ENCODE results near the gene PIAS4. TPM values are rescaled to one million over a fixed set of nuclear protein-coding genes. Genes with fewer than 3 reads are reported as not detected.
"Not testable (repeated sequence)": the region's sequence is repeated elsewhere in the genome, so short reads cannot be mapped to it uniquely, and the experiment has no call there.

PIAS4 gene
- total RNA-seq, 1 experiment from 2014 or later = 29.3 TPM

DNA sequence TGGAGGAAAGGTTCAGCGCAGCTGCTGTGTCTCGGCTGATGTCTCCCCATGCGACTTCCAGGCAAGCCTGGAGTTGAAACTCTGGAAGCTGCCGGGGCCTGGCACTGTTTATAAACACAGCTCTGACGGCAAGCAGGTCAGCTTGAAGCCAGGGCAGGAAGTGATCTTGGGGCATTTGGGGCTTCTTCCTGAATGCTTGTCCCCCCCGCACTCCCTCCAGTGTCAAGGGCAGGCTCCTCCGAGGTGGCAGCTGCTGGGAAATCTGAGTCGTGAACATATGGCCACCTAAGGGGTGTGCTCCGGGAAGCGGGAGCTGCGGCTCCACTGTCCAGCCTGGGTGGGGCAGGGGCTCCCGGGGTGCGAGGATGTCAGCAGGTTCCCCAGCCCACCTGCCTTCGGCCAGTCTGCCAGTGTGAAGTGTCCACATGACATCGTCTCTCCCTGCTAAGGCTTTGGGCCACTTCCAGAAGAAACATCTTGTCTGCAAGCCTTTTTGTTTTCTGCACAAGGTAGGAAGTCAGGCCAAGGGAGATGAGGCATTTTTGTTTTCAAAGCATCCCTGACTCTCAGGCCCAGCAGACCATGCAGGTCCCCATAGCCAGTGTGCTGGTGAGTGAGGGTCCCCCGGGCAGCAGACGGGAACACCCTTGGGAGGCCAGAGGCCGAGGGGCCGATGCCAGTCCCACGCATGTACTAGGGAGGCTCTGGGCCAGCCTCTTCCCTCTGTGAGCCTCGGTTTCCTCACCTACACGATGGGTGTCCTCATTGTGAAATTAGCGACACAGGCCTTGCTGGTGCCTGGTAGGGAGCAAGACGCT is 2.7 kb downstream of the PIAS4 start:
- intact Hi-C loops (cut with micrococcal nuclease; ENCODE audit: unreplicated experiment) = no loop called here
- CTCF ChIA-PET = interaction anchor here (0.8 kb wide), 1 partner anchor 261 kb away, joined by 3 read pairs; no protein-coding TSS in a partner anchor
- Mint-ChIP-seq H3K4me3 (ENCODE audit: low read depth, unreplicated experiment) (no peak overlapping the region), H3K27me3 (ENCODE audit: unreplicated experiment) (no peaks in the 10 kb centered on the region), H3K36me3 (ENCODE audit: insufficient read depth, unreplicated experiment) (peaks cover 46% of the 10 kb centered on the region), H3K9me3 (ENCODE audit: low read depth, unreplicated experiment) (no peaks in the 10 kb centered on the region), H3K27ac (ENCODE audit: unreplicated experiment) (no peak overlapping the region), H3K4me1 (ENCODE audit: low read depth, unreplicated experiment) (no peaks in the 10 kb centered on the region)
- TF ChIP-seq, protein P1, sequence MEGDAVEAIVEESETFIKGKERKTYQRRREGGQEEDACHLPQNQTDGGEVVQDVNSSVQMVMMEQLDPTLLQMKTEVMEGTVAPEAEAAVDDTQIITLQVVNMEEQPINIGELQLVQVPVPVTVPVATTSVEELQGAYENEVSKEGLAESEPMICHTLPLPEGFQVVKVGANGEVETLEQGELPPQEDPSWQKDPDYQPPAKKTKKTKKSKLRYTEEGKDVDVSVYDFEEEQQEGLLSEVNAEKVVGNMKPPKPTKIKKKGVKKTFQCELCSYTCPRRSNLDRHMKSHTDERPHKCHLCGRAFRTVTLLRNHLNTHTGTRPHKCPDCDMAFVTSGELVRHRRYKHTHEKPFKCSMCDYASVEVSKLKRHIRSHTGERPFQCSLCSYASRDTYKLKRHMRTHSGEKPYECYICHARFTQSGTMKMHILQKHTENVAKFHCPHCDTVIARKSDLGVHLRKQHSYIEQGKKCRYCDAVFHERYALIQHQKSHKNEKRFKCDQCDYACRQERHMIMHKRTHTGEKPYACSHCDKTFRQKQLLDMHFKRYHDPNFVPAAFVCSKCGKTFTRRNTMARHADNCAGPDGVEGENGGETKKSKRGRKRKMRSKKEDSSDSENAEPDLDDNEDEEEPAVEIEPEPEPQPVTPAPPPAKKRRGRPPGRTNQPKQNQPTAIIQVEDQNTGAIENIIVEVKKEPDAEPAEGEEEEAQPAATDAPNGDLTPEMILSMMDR (IDR thresholded peaks at IDR 0.05; ENCODE audit: unreplicated experiment) = no peak
- no peak for DNase-seq
- BruUV-seq (replicated peaks) = no TSS peak

DNA sequence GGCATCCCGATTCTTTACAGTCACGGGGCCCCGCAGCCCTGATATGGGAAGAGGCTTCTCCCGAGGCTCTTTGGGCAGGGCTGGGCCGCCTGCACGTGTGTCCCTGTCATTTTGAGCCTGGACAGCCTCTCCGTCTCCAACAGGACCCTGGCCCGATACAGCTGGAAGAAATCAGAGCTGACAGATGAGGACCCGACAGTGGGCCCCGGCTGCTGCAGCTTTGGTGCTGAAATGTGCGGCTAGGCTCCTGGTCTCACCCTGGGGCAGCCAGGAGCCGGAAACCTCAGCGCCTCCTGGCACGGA is 3.2 kb downstream of the PIAS4 start:
- intact Hi-C loops (cut with micrococcal nuclease; ENCODE audit: unreplicated experiment) = no loop called here
- CTCF ChIA-PET = no interaction called here
- no peak overlapping the region for H3K27ac Mint-ChIP-seq (ENCODE audit: unreplicated experiment)
- H3K27me3 Mint-ChIP-seq (ENCODE audit: unreplicated experiment) = no peaks in the 10 kb centered on the region
- TF ChIP-seq, protein P1 (IDR thresholded peaks at IDR 0.05; ENCODE audit: unreplicated experiment) = no peak
- peaks cover 46% of the 10 kb centered on the region for H3K36me3 Mint-ChIP-seq (ENCODE audit: insufficient read depth, unreplicated experiment)
- no TSS peak for BruUV-seq (replicated peaks)
- no peak for DNase-seq
- H3K9me3 Mint-ChIP-seq (ENCODE audit: low read depth, unreplicated experiment) = no peaks in the 10 kb centered on the region
- no peak overlapping the region for H3K4me3 Mint-ChIP-seq (ENCODE audit: low read depth, unreplicated experiment)
- H3K4me1 Mint-ChIP-seq (ENCODE audit: low read depth, unreplicated experiment) = no peaks in the 10 kb centered on the region

DNA sequence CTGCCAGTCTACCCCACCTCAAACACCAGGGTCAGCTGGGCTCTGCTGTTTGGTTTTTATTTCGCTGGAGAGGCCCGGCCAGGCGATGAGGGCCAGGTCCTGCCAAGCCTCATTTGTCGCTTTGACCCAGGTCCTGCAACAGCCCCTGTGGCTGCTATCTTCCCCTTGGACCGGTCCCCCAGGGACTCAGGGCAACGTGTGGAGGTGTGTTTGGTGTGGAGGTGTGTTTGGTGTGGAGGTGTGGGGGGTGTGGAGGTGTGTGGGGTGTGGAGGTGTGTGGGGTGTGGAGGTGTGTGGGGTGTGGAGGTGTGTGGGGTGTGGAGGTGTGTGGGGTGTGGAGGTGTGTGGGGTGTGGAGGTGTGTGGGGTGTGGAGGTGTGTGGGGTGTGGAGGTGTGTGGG is 3.9 kb downstream of the PIAS4 start:
- H3K9me3 Mint-ChIP-seq (ENCODE audit: low read depth, unreplicated experiment); DNase-seq; H3K4me1 Mint-ChIP-seq (ENCODE audit: low read depth, unreplicated experiment); intact Hi-C loops (cut with micrococcal nuclease; ENCODE audit: unreplicated experiment); H3K27me3 Mint-ChIP-seq (ENCODE audit: unreplicated experiment); H3K27ac Mint-ChIP-seq (ENCODE audit: unreplicated experiment); BruUV-seq (replicated peaks); H3K4me3 Mint-ChIP-seq (ENCODE audit: low read depth, unreplicated experiment); CTCF ChIA-PET: not testable (repeated sequence)
- H3K36me3 Mint-ChIP-seq (ENCODE audit: insufficient read depth, unreplicated experiment) = peaks cover 44% of the 10 kb centered on the region

DNA sequence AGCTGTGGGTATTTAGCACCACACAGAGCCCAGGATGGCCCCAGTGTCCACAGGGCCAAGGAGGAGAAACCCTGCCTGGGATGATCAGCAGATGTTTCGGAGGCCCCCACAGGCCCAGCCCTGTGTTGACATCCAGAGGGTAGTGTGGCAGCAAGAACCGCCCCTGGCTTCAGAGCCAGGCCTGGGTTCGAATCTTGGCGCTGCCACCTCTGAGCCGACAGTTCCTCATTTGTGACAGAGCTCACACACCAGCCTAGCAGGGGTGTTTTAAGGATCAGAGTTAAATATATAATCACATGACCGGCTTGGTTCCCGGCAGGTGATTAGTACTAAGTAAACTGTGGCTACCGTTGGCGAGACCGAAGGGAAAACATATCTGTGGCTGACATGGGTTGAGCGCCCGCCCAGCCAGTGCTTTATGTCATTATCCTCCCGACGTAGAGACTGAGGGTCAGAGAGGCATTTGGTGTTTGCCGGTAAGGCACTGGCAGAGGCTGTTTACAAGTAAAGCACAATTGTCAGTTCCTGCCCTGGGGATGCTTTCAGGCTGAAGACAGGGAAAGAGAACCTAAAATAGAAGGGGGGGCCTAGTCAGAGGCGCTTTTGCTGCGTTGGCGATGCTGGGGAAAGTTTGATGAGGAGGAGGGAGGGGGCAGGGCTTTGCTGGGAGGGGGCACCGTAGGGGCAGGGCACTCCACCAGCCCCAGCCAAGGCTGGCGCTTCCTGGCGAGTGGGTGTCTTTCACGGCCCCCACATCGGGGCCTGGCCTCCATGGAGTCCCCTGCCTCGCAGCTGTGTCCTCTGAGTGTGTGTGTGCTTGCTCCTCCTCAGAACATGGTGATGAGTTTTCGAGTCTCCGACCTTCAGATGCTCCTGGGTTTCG is 4.8 kb downstream of the PIAS4 start:
- TF ChIP-seq, protein P1 (IDR thresholded peaks at IDR 0.05; ENCODE audit: unreplicated experiment) = no peak
- H3K9me3 Mint-ChIP-seq (ENCODE audit: low read depth, unreplicated experiment) = no peaks in the 10 kb centered on the region
- no peak for DNase-seq
- CTCF ChIA-PET = interaction anchor here (0.8 kb wide), 1 partner anchor 29 kb away, joined by 3 read pairs; no protein-coding TSS in a partner anchor
- H3K4me3 Mint-ChIP-seq (ENCODE audit: low read depth, unreplicated experiment) = no peak overlapping the region
- peaks cover 44% of the 10 kb centered on the region for H3K36me3 Mint-ChIP-seq (ENCODE audit: insufficient read depth, unreplicated experiment)
- intact Hi-C loops (cut with micrococcal nuclease; ENCODE audit: unreplicated experiment) = no loop called here
- H3K4me1 Mint-ChIP-seq (ENCODE audit: low read depth, unreplicated experiment) = no peaks in the 10 kb centered on the region
- H3K27ac Mint-ChIP-seq (ENCODE audit: unreplicated experiment) = no peak overlapping the region
- no peaks in the 10 kb centered on the region for H3K27me3 Mint-ChIP-seq (ENCODE audit: unreplicated experiment)
- BruUV-seq (replicated peaks) = no TSS peak

Data from Calu3 (cell line).